Stimulated activated CD8-positive, alpha-beta memory T cell treated with anti-CD3 and anti-CD28 coated beads, Interleukin-15, amount 100 ng/mL, for 24 hours (primary cell): ENCODE data around the gene SLC39A13.
A peak's percentile ranks its signal among the peaks of the same experiment; 100 is the strongest.

ENCODE experiments used
- DNase-seq: peaks from one replicate; pipeline ENCODE4 v3.0.0-alpha.2; 2020; ENCODE audit warnings: low read depth

The SLC39A13 gene

DNA sequence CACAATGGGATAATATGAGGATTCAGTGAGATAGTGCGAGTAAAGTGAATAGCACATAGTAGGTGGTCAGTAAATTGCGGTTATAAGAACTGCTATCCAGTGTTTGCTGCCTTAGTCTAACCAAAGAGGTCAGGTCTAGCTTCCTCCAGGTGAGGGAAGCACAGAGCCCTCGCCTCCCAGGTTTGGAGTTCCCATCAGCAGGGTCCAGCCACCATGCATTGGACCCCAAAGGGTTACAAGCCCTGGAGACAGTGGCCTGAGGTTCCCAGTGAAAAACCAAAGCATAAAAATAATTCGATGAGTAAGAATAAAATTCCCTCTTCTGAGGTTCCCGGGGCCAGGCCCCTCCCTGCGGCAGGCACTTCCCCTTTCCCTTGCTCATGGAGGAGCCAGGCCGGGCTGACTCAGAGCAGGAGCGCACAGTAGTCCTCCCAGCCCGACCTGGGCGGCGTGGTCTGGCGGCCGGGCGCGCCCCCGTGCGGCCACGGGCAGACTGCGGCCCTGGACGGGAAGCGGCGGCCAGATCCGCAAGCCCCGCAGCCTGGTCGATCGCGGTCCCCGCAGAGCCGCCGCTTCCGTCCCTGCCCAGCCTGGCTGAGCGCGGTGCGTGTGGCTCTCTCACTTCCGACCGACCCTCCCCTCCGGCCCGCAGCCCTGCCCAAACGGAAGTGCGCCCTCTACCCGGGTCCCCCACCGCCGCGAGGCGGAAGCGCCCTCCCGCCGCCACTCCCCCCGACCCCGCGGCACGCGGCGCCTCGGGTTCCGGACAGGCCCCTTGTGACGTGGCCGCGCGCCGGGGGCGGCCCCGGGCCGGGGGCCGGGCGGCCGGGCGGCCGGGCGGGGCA, at the start of gene SLC39A13:
Gene SLC39A13 (plus strand): TSS at position 845 of the 845 bp plus-strand sequence. CDS start 1,505 bp downstream, outside the sequence.
- peak; percentile 93 for DNase-seq

DNA sequence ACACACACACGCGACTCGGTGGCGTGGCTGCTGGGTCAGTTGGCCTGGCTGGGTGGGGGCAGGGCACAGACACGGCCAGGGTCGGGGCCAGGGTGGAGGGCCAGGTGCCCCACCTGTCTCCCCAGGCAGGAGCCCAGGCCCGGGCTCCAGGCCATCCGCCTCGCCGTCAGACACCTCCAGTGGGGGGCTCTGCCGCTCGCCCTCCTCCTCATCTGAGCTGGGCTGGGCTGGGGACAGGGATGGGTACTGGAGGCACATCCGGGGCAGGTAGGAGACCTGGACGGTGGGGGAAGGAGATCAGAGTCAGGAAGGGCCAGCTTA, 49.7 kb upstream of the SLC39A13 start:
- DNase-seq, result no peak

DNA sequence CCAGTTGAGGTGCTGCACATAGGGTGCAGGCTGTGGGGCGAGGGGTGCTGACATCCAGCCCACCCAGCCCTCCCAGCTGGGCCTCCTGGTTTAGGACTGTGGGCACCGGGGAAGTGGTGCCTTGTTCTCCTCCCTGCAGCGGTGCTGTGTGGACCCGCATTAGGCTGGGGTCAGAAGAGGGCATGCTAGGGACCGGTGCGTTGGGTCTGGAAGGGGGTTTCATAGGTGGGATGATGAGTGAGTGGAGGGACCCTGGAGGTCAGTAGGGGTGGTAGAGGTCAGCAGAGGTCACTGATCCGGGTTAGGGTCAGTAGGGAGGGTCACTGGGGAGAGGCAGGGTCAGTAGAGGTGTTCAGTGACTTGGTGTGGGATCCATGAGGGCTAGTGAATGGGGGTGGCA, 49.2 kb upstream of the SLC39A13 start:
- DNase-seq, result no peak

DNA sequence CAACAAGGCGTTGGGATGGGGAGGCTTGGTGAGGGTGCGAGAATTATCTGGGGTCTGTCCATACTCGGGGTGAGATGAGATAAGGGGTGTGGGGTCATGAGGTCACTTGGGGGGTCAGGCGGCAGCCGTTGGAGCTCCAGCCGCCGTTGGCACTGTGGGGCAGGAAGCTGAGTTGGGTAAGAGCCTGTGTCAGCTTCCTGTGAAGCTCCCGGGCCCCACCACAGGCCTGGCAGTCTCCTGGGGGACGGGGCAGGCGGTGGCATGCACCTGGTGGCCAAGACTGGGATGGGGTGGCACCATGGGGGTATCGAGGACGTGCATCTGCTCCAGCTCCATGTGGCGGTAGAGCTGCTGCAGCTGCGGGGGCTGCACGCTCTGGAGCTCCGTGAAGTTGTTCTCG, 48.8 kb upstream of the SLC39A13 start:
- no peak for DNase-seq

DNA sequence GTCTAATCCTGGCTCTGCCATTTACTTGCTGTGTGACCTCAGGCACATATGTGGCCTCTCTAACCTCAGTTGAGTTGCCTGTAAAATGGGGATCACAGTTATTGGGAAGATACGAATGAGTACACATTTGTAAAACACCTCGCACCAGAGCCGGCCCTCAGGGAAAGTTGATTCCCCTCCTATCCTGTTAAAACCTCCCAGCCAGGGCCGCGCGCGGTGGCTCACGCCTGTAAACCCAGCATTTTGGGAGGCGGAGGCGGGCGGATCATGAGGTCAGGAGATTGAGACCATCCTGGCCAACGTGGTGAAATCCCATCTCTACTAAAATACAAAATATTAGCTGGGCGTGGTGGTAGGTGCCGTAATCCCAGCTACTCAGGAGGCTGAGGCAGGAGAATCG, 48.0 kb upstream of the SLC39A13 start:
- DNase-seq, result no peak

DNA sequence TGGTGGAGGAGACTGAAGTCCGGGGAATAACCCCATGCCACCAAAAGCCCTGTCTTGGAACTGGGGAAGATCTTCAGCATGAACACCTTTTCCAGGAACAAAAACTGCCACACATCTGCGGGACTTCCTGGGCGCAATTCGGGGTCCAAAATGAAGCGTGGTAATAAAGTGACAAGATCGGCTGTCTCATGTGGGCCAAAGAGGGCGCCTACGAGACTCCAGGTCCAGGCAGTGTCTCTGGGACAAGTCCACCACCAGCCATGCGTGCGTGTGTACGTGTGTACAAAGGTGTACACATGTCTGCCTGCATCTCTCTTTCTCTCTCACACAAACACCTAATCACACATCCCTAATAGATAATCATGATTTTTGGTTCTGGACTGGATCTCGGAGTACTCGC, 47.0 kb upstream of the SLC39A13 start:
- DNase-seq, result no peak

DNA sequence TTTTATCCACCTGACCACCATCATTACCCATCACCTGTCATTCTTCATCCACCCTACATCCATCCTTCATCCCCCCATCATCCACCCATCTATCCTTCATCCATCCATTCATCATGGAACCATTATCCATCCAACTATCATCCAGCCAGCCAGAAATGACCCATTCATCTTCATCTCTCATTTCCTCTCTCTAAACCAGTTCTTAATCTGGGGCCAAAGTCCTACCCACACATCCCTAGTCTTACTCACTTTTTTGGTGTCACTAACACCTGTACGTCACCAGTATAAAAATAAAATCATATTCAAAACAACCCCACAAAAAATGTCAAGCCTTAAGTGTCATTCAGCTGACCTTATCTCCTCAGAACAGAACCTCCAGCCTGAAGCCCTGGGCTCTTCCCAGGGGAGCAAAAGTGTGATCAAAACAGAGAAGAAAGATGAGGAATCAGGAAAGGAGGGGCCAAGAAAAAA, 42.3 kb upstream of the SLC39A13 start:
- DNase-seq, result no peak

DNA sequence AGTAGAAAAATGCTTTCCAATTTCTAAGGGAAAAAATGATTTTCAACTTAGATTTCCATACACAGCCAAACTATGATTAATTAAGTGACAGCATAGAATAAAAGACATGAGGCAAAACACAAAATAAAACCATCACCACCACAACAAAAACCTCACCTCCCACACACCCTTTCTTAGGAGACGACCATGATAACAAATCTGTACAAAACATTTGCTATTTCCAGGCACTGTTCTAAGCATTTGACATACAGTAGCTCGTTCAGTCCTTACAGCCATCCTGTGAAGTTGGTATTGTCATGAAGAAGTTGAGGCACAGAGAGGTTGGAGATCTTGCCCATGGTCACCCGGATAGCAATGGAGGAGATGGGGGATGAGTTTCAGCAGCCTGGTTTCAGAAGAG, 38.7 kb upstream of the SLC39A13 start:
- no peak for DNase-seq

DNA sequence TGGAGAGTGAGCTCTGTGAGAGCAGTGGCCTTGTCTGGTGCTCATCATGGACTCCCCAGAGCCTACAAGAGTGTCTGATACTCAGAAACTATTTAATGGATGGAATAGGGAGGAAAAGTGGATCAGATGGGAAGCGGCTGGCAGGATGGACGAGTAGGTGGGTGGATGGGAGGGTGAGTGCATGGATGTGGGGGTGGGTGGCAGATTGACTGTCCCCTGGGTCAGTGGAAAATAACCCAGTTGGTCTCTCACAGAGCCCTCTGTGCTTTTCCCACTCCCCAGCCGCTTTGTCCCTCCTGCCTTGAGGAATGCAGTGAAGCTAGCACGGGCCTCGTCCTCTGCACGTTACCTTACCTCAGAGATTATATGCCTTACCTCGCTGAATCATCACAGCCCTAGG, 36.0 kb upstream of the SLC39A13 start:
- no peak for DNase-seq

DNA sequence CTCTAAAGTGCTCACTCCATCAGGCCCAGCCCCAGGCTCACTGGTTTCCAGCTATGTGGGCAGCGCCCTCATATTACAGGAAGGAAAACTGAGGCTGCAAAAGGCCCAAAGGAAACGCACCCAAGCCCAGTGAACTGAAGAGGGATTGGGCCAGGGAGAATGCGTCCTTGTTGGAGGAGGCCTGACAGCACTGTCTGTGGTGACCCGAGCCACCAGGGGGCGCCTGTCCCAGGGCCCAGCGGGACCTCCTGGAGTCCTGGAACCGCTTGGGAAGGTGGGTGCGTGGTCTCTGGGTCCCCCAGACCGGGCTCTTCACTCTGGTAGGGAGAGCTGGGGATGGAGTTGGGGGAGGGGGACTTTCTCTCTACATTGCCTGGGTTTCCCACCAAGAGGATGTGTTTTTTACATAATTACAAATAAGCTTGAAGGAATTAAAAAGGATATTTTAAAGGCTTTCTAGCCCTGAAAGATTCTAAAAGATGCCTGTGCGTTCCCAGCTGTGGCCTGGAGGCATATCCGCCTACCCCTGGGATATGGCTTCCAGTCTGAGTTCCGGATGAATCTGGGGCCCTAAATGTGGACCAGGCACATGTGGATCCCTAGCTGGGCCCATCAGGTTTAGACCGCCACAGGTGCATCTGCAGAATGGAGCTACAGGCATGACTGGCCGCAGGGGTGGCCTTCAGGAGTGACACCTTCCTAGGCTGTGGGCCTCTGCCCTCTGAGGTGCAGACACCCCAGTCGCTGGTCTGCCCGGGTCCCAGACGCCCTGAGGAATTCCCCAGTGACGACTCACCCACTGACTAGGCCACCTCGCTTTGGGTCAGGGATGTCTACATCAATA, 34.3 kb upstream of the SLC39A13 start:
- peak; percentile 83 for DNase-seq

DNA sequence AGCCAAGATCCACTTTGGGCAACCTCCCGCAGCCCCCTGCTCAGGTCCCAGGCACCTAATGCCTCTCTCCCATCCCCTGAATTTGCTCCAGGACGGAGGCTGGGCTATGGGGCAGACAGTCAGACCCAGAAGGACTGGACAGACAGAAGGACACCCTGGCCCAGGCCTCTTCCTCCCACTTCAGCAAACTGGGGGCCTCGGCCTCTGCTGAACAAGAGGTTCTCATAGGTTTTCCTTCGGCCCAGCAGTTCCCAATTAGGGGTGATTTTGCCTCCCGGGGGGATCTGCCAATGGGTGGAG, 33.7 kb upstream of the SLC39A13 start:
- no peak for DNase-seq

DNA sequence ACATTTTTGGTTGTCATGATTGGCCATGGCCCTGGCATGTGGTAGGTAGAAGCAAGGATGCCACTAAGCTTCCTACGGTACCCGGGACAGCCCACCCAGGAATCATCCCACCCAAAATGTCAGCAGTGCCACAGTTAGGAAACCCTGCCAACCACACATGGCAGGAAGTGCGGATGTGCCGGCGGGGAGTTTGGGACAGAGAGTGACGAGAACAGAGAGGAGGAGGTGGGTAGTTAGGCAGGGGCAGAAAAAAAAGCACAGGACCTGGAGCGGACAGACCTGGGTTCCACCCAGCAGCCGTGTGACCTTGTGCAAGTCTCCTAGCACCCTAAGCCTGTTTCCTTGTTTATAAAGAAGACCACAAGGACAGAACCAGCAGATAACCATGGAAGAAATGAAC, 33.4 kb upstream of the SLC39A13 start:
- DNase-seq, result no peak

DNA sequence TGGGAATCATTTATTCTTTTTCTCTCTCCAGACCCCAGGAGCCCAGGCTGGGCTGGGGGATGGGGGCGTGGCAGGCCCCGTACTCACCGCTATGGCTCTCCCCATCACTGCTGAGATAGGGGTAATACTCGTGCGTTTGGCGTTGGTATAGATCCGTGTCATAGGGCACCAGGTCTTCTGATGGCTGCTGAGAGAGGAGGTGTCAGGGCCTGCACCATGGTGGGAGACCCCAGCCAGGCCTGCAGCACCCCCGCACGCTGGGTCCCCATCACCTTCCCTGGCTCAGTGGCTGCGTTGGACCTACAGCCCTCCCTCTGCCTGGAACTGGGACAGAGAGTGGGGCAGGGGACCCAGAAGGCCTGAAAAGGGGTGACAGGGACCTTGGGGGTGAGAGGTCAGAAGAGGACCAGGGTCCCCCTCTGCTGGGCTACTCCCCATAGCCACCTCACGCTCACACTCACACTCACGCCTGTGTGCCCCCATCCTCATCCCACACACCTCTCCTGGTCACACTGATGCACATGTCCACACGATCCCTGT, 32.8 kb upstream of the SLC39A13 start:
- DNase-seq, result no peak

DNA sequence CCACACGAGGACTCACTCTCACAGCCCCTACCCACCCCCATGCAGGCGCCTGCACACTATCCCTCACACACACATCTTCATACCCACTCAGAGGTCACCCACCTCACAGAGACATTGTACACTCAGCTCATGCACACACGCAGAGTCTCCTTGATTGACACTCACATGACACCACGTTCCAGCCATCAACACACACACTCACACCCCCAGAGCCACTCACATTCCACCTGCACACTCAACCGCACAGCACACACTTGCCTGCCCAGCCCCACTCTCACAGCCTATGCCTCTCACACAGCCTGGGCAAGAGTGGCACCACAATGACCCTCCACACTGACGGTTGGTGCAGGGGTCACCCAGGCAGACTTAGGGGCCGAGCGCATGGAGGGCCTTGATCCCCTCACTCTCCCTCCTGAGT, 32.3 kb upstream of the SLC39A13 start:
- DNase-seq, result no peak

DNA sequence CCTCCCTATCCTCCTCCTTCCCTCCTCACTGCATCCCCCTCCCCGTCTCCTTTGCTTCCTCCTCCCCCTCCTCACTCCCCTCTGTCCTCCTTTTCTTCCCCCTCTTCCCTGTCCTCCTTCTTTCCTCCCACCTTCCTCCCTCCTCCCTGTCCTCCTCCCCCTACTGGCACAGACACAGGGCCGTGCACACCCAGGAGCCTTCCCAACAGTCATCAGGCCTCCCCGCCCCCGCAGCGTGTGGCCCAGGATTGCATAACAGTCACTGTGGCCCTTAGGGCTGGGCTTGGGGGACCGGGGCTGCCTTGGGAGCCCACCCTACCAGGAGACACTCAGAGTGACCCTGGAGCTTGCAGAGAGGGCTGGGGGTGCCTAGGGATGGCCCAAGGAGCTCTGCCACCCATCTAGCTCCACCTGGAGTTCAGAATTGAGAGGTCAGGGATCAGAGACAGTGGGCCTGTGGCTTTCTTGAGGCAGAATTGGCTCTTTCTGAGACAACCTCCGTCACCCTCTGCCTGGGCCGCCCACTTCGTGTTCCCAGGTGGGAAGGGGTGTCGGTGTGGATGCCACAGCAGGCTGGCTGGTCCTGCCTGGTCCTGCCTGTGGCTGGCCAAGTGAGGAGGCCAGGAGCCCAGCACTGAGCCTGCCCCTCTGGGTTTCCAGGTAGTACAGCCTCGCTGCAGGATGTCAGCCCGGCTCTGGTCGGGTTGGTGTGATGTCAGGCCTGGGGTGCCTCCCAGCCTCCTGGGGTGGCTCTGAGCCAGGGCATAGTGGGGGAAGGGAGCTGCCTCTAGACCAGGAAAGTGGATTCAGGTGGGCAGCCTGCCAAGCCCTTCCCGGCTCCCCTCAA, 31.6 kb upstream of the SLC39A13 start:
- DNase-seq, result no peak

DNA sequence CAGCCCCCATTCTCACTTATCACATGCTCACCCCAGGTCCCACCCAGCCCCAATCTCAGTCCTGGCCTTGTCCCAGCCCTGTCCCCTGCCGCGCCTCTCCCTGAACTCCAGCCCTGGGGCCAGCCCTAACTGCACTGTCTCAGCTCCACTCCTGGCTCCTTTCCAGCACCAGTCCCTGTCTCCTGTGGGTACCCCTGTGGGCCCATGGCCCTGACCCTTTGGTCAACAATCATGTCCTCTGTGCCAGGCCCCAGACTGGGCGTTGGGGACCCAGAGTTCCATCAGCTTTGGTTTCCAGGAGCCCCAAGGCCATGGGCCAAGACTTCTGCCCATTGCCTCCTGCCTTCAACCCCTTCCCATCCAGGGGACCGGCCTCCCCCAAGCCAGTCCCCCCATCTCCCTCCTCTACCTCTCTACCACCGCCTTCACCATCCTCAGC, 30.8 kb upstream of the SLC39A13 start:
- DNase-seq, result no peak

DNA sequence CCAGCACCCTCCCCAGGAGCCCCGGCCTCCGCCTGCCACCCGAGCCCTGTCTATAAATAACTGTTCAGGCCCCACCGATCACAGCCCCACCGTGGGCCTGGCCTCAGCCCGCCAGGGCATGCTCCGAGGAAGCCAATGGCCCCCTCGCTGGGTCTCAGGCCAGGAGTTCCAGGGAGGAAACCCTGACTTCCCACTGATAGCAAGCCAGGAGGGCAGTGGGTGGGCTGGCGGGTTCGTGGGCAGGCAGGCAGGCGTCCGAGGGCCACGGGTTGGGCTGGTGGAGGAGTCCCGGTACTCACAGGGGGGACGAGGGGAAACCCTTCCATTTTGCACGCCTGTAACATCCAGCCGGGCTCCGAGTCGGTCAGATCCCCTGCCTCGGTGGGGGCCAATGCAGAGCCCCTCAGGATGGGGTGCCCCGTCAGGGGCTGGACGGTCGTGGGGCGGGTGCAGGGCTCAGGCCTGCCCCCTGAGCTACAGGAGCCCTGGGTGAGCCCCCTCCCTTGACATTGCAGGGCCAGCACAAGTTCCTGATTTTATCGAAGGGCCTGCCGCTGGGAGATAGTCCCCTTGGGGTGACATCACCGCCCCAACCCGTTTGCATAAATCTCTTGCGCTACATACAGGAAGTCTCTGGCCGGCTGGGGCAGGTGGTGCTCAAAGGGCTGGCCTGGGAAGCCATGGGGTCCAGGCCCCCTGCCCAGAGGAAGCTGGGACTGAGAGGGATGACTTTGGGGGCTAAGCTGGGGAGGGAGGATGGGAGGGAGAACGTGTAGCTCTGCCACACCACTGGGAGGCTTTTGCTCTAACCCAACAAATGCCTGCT, 30.2 kb upstream of the SLC39A13 start, which contains the start of gene SPI1:
Gene SPI1 (minus strand): TSS at position 538 of the 826 bp plus-strand sequence. CDS start 194 bp downstream, at position 344.
- no peak for DNase-seq

DNA sequence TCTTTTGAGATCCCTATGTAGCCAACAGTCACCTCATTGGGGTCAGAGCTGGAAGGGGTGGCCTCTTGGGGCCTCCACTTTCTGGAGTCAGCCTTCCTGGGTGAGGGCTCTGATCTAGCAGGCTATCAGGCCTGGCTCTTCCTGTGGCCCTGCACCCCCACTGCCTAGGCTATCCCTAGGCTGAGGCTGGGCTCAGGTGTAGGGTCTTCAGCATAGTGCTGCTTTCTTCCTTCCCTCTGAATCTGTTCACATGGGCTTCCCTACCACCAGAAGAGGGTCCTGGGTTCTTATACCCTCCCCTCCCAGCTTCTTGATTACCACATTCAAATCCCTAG, 29.6 kb upstream of the SLC39A13 start:
- DNase-seq, result no peak

DNA sequence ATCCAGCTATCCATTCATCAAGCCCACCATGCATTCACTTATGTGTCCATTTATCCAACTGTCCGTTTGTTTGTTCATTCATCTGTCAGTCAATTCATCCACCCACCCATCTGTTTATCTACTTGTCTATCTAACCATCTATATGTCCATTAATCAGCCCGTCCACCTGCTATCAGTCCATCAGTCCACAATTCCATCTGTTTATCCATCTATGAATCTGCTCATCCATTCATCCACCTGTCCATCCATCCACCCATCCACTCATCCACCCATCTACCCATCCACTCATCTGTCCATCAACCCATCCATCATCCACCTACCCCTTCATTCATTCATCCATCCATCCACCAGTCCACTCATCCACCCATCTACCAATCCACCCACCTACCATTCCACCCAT, 29.1 kb upstream of the SLC39A13 start:
- DNase-seq, result no peak

DNA sequence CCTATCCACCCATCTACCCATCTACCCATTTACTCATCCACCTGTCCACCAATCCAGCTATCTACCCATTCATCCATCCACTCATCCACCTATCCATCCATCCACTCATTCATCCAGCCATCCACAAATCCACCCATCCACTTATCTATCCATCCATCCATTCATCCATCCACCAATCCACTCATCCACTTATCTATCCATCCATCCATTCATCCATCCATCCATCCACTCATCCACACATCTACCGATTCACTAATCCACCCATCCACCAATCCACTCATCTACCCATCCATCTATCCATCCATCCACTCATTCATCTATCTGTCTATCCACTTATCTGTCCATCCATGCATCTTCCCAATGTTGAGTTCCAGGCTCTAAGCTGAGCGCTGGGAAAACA, 28.3 kb upstream of the SLC39A13 start:
- DNase-seq, result no peak

DNA sequence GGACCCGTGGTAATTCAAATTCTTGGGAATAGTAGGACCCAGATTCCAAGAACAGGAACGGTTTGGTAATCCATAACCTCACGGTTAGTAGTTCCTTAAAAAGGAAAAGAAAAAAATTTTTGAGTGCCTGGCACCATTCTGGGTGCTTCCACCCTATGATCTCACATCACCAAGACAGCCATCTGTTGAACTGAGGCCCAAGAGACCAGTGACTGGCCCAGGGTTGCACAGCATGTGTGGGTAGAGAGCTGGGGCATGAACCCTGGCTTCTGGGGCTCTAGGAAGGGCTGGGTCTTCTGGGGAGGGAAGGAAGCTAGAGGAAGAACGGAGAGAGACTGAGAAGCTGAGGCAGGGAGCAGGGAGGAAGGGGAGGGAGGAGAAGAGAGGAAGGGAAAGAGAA, 25.3 kb upstream of the SLC39A13 start:
- no peak for DNase-seq
